Placental pericyte (primary cell): ENCODE data around the gene ZRANB3. TPM values are rescaled to one million over a fixed set of nuclear protein-coding genes. Genes with fewer than 3 reads are reported as not detected.

Experiments
- small RNA-seq: library from RNA; depleted of rRNA; stranded (forward); fragments of <200 nt; gene quantifications from one replicate; pipeline ENCODE3, GENCODE V24; 2012; ENCODE audit warnings: low replicate concordance
- total RNA-seq: library from RNA; depleted of rRNA; stranded (reverse); fragments of >200 nt; gene quantifications from 2 replicates; pipeline ENCODE4 v1.2.3, GENCODE V29; 2012

Gene ZRANB3
- total RNA-seq = 4.6 and 9.3 TPM in 2 replicates

GRCh38 chr2:135530313-135531230 is at the start of gene ZRANB3:
ZRANB3 (minus strand) TSS chr2:135531218.

GRCh38 chr2:135531231-135532197 is 496 bp upstream of the ZRANB3 start, which contains the start of gene R3HDM1:
R3HDM1 (plus strand) TSS chr2:135531484; CDS start chr2:135604846, 73,362 bp downstream.

Small RNA genes within 50 kb of the gene (small RNA-seq; reads per million reads assigned to genes)
- not detected for gene SNORA40B

Other genes with a start within 250 kb of the ZRANB3 start
- 7.0 and 17.9 TPM in 2 replicates for gene R3HDM1, start 266 bp upstream of the ZRANB3 start, total RNA-seq
- gene UBXN4, start 210.6 kb upstream of the ZRANB3 start, total RNA-seq = 71.3 TPM in 2 replicates